Measurements from ENCODE around the gene TBC1D10A.

DNA sequence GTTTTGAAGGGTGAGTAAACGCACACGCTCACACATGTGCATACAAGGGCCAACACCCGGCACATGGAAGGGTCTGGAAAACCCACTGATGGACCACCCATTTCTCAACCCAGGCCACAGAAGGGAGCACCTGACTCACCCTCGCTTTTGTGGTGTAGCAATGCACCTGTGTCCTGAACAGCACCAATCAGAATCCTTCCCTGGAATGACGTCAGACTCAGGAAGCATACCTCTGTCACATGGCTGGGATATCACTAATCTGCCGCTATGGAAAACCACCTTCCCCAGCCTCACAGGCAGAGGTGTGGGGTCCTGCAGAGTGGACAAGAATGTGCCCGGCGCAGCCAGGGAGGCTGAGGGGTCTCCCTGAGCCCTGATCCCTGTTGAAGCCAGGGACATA is 51.1 kb downstream of the TBC1D10A start:
- TF ChIP-seq, protein P1, sequence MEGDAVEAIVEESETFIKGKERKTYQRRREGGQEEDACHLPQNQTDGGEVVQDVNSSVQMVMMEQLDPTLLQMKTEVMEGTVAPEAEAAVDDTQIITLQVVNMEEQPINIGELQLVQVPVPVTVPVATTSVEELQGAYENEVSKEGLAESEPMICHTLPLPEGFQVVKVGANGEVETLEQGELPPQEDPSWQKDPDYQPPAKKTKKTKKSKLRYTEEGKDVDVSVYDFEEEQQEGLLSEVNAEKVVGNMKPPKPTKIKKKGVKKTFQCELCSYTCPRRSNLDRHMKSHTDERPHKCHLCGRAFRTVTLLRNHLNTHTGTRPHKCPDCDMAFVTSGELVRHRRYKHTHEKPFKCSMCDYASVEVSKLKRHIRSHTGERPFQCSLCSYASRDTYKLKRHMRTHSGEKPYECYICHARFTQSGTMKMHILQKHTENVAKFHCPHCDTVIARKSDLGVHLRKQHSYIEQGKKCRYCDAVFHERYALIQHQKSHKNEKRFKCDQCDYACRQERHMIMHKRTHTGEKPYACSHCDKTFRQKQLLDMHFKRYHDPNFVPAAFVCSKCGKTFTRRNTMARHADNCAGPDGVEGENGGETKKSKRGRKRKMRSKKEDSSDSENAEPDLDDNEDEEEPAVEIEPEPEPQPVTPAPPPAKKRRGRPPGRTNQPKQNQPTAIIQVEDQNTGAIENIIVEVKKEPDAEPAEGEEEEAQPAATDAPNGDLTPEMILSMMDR (IDR thresholded peaks at IDR 0.05; ENCODE audit: insufficient read depth, low read depth, low read length), result no peak
- TF ChIP-seq EZH2 (IDR thresholded peaks at IDR 0.05; ENCODE audit: insufficient read depth, low read length), result no peak

All from astrocyte (in vitro differentiated cells and primary cell).